CD4-positive, alpha-beta T cell treated with Interferon gamma for 1 hour (primary cell): ENCODE measurements around the gene SLC22A12.
"Not testable (repeated sequence)": the region's sequence is repeated elsewhere in the genome, so short reads cannot be mapped to it uniquely, and the experiment has no call there.

Experiments
- DNase-seq: peaks from one replicate; pipeline ENCODE4 v3.0.0-alpha.2; 2020

Gene SLC22A12

GRCh38 chr11:64590763-64591221 is at the start of gene SLC22A12:
SLC22A12 (plus strand) TSS chr11:64591220; CDS start chr11:64591557, 337 bp downstream.
- DNase-seq: no peak

GRCh38 chr11:64542172-64543125 is 48.6 kb upstream of the SLC22A12 start:
- no peak for DNase-seq

GRCh38 chr11:64543818-64544217 is 47.2 kb upstream of the SLC22A12 start:
- no peak for DNase-seq

- no peak for DNase-seq
These were observed 46.3 kb upstream of the SLC22A12 start for GRCh38 chr11:64544616-64545296.

GRCh38 chr11:64545619-64546018 is 45.4 kb upstream of the SLC22A12 start:
- no peak for DNase-seq

GRCh38 chr11:64546176-64546575 is 44.8 kb upstream of the SLC22A12 start:
- no peak for DNase-seq

- no peak for DNase-seq
These were observed 44.4 kb upstream of the SLC22A12 start for GRCh38 chr11:64546600-64546999.

- DNase-seq: no peak
These were observed 41.1 kb upstream of the SLC22A12 start for GRCh38 chr11:64549969-64550368.

- DNase-seq: peak; percentile 28
These were observed 37.3 kb upstream of the SLC22A12 start for GRCh38 chr11:64553554-64554201.

- no peak for DNase-seq
These were observed 34.8 kb upstream of the SLC22A12 start for GRCh38 chr11:64556044-64556720.

- DNase-seq: no peak
These were observed 34.2 kb upstream of the SLC22A12 start for GRCh38 chr11:64556721-64557250.

- no peak for DNase-seq
These were observed 32.8 kb upstream of the SLC22A12 start for GRCh38 chr11:64558065-64558745.

- no peak for DNase-seq
These were observed 32.2 kb upstream of the SLC22A12 start for GRCh38 chr11:64558869-64559268.

- DNase-seq: no peak
These were observed 31.5 kb upstream of the SLC22A12 start for GRCh38 chr11:64559351-64560138.

GRCh38 chr11:64560139-64560771 is 30.8 kb upstream of the SLC22A12 start:
- no peak for DNase-seq

GRCh38 chr11:64560941-64561340 is 30.1 kb upstream of the SLC22A12 start:
- no peak for DNase-seq

- not testable (repeated sequence) for DNase-seq
These were observed 29.6 kb upstream of the SLC22A12 start for GRCh38 chr11:64561429-64561828.

GRCh38 chr11:64561984-64562722 is 28.9 kb upstream of the SLC22A12 start:
- DNase-seq: no peak

- no peak for DNase-seq
These were observed 28.2 kb upstream of the SLC22A12 start for GRCh38 chr11:64562723-64563351.
